ENCODE data around the gene PDLIM1.

GRCh38 chr10:95290461-95291364 is at the start of gene PDLIM1:
- TF ChIP-seq POLR2A (IDR thresholded peaks at IDR 0.05; ENCODE audit: borderline replicate concordance, extremely low read depth, insufficient read depth, insufficient read length) = peak; percentile 22
- TF ChIP-seq, protein P1, sequence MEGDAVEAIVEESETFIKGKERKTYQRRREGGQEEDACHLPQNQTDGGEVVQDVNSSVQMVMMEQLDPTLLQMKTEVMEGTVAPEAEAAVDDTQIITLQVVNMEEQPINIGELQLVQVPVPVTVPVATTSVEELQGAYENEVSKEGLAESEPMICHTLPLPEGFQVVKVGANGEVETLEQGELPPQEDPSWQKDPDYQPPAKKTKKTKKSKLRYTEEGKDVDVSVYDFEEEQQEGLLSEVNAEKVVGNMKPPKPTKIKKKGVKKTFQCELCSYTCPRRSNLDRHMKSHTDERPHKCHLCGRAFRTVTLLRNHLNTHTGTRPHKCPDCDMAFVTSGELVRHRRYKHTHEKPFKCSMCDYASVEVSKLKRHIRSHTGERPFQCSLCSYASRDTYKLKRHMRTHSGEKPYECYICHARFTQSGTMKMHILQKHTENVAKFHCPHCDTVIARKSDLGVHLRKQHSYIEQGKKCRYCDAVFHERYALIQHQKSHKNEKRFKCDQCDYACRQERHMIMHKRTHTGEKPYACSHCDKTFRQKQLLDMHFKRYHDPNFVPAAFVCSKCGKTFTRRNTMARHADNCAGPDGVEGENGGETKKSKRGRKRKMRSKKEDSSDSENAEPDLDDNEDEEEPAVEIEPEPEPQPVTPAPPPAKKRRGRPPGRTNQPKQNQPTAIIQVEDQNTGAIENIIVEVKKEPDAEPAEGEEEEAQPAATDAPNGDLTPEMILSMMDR (IDR thresholded peaks at IDR 0.05 in 2 of 3, conservative IDR thresholded peaks at IDR 0.05 in 1 of 3; ENCODE audit: borderline replicate concordance in 1 of 3, insufficient read depth in 1 of 3, low read depth in 2 of 3, low read length in 2 of 3) = peak in 1 of 3 experiments; percentile 16; a peak in 1 of 6 replicates

Measured in HCT116 (cell line).